Measurements from ENCODE around the gene LAMA5.

Gene LAMA5

GRCh38 chr20:62342910-62343309 lies 24.2 kb downstream of the LAMA5 start:
- no peak for DNase-seq

DNA sequence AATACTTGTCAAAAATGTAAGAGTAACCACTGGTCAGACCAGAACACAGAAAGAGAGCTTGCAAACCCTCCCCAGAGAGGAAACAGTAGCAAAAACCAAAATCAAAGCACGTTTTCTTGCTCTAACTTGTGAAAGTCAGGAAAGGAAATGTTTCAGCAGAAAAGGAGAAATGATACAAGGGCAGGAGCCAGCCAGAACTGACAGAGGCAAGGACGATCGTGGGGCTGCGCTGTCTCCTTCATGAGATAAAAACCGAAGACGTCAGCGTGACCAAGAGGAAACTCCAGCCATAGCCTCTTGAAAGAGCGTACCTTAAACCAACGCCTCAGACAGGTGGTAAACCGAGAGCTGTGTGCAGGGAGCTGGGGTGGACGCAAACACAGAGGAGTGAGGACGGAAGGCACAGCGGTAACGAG lies 27.5 kb downstream of the LAMA5 start:
- no peak for DNase-seq

GRCh38 chr20:62338294-62338620 lies 28.9 kb downstream of the LAMA5 start:
- no peak for DNase-seq

- DNase-seq, result no peak
Observed at GRCh38 chr20:62337558-62338293, 29.4 kb downstream of the LAMA5 start.

GRCh38 chr20:62336775-62337557 lies 30.1 kb downstream of the LAMA5 start:
- no peak for DNase-seq

DNA sequence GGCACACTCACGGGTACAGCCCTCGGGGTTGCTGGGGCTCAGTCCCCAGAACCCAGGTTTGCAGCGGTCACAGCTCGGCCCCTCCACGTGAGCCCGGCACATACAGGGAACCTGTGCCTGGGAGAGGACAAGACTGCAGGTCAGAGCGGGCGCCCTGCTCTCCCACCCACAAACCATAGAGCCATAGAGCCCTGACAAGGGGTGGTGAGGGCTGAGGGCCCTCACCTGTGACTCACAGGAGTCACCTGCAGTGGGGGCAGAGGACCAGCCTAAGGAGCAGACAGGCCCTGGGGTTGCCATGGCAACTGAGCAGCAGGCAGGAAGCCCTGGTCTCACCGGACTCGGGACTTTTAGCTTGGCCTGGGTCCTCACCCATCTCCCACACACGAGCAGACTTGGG lies 30.8 kb downstream of the LAMA5 start:
- DNase-seq, result no peak

- DNase-seq, result no peak
Observed at GRCh38 chr20:62335532-62335931, 31.6 kb downstream of the LAMA5 start.

GRCh38 chr20:62334881-62335280 lies 32.2 kb downstream of the LAMA5 start:
- no peak for DNase-seq

GRCh38 chr20:62333820-62334595 lies 33.1 kb downstream of the LAMA5 start:
- no peak for DNase-seq

DNA sequence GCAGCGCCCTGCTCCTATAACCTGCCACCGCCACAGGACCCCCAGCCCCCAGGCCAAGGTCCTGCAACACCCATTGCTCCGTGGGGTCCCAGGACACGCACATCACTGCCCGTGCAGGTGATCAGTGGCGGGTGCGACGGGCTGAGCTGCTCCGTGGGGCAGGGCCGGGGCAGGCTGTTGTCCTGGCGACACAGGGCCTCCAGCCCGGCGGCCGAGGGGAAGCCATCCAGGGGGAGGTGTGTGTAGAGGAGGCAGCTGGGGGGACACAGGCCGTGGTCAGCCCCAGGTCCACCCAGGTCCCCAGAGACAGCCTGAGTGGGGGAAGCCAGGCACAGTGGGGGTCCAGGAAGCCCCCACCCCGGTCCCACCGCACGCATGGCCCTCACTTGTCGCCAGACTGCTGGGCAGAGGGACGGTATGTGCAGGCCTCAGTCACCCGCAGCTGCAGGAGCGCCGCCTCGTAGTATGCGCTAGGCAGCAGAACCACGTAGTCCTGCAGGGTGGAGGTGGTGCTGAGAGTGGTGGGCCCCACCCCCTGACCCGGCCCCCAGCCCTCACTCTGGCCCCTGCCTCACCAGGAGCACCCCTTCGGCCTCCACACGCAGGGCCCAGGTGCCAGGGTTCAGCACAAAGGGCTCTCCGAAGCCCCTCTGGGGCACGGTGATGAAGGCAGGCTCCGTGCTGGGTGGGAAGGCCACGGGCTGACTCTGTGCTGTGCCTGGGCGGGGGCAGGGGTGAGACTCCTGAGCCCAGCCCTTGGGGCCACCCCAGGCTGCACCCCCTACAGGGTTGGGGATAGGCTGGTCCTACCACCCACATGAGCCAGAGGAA lies 33.9 kb downstream of the LAMA5 start:
- no peak for DNase-seq

DNA sequence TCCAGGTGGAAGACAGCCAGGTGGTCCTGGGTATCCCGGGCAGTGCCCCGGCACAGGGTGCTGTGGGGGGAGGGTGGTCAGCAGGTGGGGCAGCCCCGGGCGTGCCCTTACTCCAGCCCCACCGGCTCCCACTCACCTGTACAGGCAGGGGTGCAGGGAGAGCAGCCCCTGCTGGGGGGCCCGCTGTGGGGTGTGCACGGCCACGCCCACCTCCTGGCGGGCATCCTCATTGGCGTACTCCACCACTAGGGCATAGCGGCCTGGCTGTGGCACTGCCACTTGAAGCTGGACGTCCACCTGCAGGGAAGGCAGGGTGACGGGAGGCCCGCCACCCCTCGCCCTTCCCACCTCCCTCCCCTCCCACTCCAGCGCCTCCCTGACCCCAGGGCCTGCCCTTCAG lies 34.7 kb downstream of the LAMA5 start:
- DNase-seq, result no peak

- DNase-seq, result no peak
Observed at GRCh38 chr20:62331347-62331746, 35.8 kb downstream of the LAMA5 start.

- no peak for DNase-seq
Observed at GRCh38 chr20:62330576-62331317, 36.4 kb downstream of the LAMA5 start.

GRCh38 chr20:62329389-62330377 lies 37.4 kb downstream of the LAMA5 start:
- no peak for DNase-seq

DNA sequence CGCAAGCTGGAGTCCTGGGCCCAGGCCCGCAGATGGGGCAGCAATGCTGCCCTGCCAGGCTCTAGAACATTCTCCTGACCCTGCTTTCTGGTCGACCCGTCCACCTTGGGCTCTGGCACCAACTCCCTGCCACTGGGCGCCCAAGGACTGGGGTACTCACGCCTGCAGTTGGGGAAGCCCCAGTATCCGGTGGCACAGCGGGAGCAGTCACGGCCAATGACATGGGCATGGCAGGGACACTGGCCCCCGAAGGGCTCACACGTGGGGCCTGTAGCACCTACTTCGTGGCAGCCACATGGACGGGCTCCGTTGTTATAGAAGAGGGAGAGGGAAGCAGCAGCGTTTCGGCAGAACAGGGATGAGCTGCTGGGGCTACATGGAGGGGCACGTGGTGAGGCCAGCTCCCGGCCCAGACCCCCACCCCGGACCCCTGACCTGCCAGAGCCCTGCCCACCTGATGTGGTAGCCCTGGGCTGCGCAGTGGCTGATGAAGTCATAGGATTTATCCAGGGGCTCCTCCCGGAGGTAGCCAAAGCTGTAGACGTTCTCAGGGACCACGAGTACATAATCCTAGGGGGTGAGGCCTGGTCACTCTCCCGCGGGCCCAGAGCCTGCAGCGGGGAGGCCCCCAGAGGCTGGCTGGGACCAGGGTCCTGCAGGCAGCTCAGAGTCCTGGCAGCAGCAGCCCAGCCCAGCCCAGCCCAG lies 38.3 kb downstream of the LAMA5 start:
- no peak for DNase-seq

DNA sequence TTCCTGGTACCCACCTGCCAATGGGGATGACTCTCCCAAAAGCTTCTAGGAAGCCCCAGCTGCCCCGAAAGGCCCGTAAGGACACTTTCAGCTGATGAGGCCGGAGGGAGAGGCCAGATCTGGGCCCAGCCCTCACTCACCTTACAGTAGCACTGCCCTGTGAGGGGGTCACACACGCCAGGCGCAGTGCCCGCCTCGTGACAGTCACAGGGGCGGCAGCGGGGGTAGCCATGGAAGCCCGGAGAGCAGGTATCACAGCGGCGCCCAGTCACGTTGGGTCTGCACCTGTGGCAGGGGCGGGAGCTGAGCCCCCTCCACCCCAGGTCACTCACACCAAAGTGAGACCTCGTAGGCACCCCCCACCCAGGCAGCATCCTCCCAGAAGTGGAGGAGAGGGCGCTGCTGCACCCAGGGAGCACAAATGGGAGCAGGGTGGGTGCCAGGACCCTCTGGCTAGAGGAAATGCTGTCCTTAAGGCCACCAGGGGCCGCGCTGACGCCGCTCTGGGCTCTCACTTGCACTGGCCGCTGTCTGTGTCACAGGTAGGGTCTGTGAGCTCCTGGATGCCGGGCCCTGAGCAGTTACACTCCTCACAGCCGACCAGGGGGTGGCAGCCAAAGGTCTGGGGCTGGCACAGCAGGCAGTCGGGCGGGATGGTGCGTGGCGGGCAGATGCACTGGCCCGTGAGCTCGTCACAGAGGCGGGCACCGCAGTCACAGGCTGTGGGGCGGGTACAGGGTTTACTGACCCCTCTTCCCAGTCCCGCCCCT lies 39.2 kb downstream of the LAMA5 start:
- no peak for DNase-seq

DNA sequence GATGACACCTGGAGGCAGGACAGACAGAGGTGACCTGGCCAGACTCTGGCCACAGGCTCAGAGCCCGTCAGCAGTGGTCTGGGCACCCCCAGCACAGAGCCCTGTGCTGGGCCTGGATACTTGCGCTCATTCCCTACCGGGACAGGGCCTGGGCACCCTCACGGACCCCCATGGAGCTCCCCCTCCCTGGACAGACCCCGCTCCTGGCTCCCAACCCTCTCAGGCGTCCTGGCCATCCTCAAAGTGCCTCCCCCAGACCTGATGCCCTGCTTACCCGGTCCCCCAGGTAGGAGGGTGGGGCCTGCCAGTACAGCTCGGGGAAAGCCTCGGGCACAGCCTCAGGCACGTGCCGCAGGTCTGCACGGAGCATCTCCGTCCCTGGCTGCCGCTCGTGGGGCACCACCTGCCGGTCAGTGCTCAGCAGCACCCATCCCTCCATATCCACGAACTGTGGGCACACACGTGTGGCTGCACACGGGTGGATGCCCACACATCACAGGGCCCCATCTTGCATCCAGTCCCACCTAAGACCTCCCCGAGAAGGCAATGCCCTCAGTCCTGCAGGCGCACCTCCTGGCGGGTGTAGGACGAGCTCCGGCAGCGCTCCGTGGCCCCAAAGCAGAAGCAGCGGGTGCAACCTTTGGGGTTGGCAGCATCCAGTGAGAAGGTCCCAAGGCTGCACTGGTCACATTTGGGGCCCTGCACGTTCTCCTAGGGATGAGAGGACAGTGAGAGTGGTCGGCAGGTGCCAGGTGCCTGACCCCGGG lies 40.0 kb downstream of the LAMA5 start:
- DNase-seq, result no peak

DNA sequence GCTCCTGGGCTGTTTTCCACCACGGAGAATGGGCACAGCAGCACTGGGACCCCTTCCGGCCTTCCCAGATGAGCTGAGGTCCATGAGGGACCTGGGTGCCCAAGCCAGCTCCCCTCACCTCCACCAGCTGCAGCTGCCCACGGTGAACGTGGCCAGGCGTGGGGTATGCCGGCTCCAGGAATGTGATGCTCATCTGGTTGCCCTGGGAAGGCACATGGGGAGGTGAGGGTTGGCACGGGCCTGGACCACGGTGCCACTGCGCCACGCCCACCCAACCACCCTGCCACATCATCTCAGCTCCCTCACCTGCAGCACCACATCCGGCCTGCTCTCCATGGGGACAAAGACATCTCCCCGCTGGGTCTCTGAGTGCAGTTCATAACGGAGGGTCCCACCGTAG lies 40.6 kb downstream of the LAMA5 start:
- DNase-seq, result no peak
